ENCODE data around the gene PBX3. TPM values are rescaled to one million over a fixed set of nuclear protein-coding genes. Genes with fewer than 3 reads are reported as not detected.

Gene PBX3
- 4.6 and 6.2 TPM in 2 replicates for total RNA-seq

- DNase-seq (ENCODE audit: low read depth in 2 of 2), result peak in 1 of 2 donors; percentile 55
These were observed at the start of gene PBX3 for GRCh38 chr9:125747053-125747764. TSS of gene PBX3 (plus strand) at chr9:125747373.

- DNase-seq (ENCODE audit: low read depth in 2 of 2), result no peak
These were observed 47.3 kb upstream of the PBX3 start for GRCh38 chr9:125699870-125700269.

GRCh38 chr9:125700791-125701190 lies 46.4 kb upstream of the PBX3 start:
- DNase-seq (ENCODE audit: low read depth in 2 of 2), result peak in 1 of 2 donors; percentile 17

GRCh38 chr9:125701351-125701750 lies 45.8 kb upstream of the PBX3 start:
- peak in 1 of 2 donors; percentile 37 for DNase-seq (ENCODE audit: low read depth in 2 of 2)

- DNase-seq (ENCODE audit: low read depth in 2 of 2), result no peak
These were observed 43.5 kb upstream of the PBX3 start for GRCh38 chr9:125703662-125704061.

- no peak for DNase-seq (ENCODE audit: low read depth in 2 of 2)
These were observed 41.3 kb upstream of the PBX3 start for GRCh38 chr9:125705893-125706292.

GRCh38 chr9:125706651-125707471 lies 40.3 kb upstream of the PBX3 start, which contains the start of gene MAPKAP1:
TSS of gene MAPKAP1 (minus strand) at chr9:125707208. CDS start at chr9:125672574, 34,634 bp downstream.
- peak; percentile 88 to 95 for DNase-seq (ENCODE audit: low read depth in 2 of 2)

- no peak for DNase-seq (ENCODE audit: low read depth in 2 of 2)
These were observed 39.7 kb upstream of the PBX3 start for GRCh38 chr9:125707472-125707804.

DNA sequence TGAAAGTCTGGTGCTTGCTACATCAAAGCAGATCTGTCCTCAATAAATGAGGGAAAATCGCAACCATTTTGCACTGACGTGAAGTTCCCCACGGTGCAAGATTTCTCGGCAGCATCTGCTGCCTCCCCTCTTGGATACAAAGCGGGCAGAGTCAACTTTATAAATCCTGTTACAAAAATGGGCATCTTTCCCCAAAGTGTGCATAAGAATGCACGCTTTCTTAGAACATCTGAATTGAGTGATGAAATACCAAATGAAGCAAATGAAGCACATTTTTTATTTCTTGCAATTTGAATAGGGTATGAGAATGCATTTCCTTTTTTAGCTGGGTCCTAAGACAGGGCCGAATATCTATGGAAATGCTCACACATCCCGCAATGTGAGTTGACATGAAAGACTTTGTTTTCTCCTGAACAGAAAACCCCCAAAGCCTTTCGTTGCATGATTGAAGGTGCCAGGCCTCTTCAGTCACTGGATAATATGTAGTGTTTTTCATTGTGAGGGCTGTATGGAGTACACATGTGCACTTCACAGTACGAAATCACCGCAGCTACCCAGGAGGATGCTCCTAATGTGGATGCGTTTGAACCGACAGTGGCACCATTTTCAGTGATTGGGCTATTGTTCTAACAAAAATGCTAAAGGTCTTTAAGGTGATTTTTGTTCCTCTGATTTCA lies 20.6 kb upstream of the PBX3 start:
- DNase-seq (ENCODE audit: low read depth in 2 of 2), result no peak

- DNase-seq (ENCODE audit: low read depth in 2 of 2), result no peak
These were observed 17.0 kb upstream of the PBX3 start for GRCh38 chr9:125730168-125730567.

- DNase-seq (ENCODE audit: low read depth in 2 of 2), result no peak
These were observed 14.6 kb upstream of the PBX3 start for GRCh38 chr9:125732562-125732961.

GRCh38 chr9:125739436-125739835 lies 7.7 kb upstream of the PBX3 start:
- DNase-seq (ENCODE audit: low read depth in 2 of 2), result no peak

- no peak for DNase-seq (ENCODE audit: low read depth in 2 of 2)
These were observed 4.5 kb upstream of the PBX3 start for GRCh38 chr9:125742657-125743056.

GRCh38 chr9:125743682-125744428 lies 3.3 kb upstream of the PBX3 start:
- no peak for DNase-seq (ENCODE audit: low read depth in 2 of 2)

GRCh38 chr9:125744616-125745015 lies 2.6 kb upstream of the PBX3 start:
- no peak for DNase-seq (ENCODE audit: low read depth in 2 of 2)

GRCh38 chr9:125745018-125745417 lies 2.2 kb upstream of the PBX3 start:
- DNase-seq (ENCODE audit: low read depth in 2 of 2), result no peak

DNA sequence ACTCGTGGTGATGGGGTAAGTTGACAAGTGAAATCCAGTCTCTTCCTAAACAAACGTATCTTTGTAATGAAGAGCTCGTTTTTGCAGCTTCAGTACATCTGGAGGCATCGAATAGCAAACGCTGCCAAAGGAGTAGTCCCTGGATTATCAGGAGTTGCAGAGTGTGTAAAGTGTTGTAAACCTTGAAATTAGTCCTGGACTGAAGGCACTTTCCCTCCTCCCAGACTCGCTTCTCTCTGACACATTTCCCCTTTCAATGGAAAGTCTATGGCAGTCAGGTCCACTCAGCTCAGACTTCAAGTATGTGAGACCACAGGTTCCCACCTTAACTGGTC lies 1.5 kb upstream of the PBX3 start:
- DNase-seq (ENCODE audit: low read depth in 2 of 2), result no peak

DNA sequence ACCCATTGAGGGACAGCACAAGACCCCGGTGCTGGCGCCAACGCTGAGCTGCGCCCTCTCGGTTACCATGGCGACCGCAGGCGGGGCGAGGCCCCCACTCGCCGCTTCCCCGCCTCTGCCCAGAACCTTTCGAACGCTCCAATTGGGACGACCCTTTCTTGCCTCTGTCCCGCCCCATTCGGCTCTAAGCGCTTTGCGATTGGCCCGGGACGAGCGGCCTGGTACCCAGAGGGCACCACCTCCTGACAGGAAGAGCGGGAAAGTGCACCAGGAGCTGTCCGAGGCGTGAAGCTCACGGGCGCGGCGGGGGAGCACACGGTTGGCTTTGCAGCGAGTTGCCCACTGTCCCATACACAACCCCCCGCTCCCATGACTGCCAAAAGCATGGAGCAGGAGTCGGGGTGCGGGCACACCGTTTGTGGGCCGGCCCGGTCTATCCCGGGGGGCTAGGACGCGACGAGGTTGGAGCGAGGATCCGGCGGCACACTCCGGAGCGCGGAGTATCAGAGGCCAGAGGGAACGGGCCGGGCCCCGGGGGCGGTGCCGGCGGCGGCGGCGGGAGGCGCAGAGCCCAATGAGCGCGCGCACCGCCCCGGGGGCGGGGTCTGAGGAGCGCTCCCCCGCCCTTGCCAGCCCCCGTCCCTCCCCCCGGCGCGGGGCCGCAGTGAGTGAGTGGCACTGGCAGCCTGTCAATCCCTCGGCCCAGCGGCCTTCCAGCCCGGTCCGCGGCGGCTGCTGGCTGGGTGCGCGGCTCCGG lies 978 bp upstream of the PBX3 start:
- peak; percentile 88 to 96 for DNase-seq (ENCODE audit: low read depth in 2 of 2)

DNA sequence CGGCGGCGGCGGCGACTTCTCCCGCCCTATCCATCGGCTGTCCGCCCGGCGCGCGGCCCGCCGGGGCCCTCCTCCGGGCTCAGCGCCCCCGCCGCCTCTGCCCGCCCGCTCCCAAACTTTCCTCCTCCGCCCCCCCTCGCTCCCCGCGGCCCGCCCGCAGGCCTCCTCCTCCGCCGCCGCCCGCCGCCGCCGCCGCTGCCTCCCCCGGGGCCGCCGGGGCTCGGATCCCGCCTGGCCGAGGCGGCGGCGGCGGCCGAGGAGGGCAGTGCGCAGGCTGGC lies 460 bp upstream of the PBX3 start:
- DNase-seq (ENCODE audit: low read depth in 2 of 2), result no peak

DNA sequence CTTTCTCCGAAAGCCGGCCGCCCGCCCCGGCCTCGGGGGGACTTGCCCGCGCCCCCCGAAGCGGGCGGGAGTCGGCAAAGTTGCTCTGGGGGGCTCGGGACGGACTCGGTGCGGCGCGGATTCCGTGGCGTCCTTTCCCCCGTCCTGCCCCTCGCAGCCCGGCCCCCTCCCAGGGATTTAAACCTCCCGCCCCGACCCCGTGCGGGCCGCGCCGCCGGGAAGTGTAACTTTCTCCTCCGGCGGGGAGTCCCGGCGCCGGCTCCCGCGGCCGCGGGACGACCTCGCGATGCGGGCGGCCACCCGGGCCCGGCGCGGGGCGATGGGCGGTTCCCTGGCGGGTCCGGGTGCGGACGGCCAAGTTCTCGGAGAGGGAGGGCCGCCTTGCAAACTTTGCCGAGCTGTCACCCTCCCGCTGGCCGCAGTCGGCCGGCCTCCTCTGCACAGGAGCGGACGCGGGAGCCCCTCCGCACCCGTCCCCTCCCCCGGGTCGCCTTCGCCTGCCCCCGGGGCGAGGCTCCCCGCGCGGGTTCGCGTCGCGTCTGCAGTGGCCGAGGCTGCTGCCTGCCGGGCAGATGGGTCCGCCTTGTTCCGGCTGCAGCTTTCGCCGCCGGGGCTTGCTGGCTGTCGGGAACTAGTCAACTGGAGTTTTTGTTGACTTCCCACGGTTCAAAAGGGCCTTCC lies 732 bp downstream of the PBX3 start:
- peak in 1 of 2 donors; percentile 40 for DNase-seq (ENCODE audit: low read depth in 2 of 2)
